Measurements from ENCODE around the gene CHD9NB. TPM values are rescaled to one million over a fixed set of nuclear protein-coding genes. Genes with fewer than 3 reads are reported as not detected.

CHD9NB gene
- total RNA-seq, 1 donor from 2014 or later = 2.0 TPM

DNA sequence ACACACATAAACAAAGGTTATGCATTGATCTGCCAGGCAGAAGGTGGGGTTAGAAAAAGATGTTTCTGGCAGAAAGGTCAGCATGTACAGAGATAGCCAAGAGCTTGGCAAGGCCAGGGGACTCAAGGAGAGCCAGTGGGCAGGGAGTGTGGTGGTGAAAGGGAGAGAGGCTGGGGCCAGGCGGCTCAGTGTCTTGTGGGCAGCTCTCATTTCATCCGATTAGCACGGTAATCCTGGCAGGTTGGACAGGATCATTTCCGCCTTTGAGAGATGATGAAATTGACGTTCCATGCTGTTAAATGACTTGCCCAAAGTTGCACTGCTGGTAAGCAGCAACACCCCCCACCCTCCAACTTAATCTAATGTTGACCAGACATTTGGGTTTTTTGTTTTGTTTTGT is 5.7 kb upstream of the CHD9NB start:
- no peaks in the 10 kb centered on the region for H3K36me3 Mint-ChIP-seq (ENCODE audit: low read depth, unreplicated experiment)
- no peak for DNase-seq (ENCODE audit: low spot score)
- no peak for TF ChIP-seq CTCF (IDR thresholded peaks at IDR 0.05; ENCODE audit: unreplicated experiment)
- H3K27ac Mint-ChIP-seq (ENCODE audit: unreplicated experiment) = peak overlapping the region; percentile 36
- H3K9me3 Mint-ChIP-seq (ENCODE audit: unreplicated experiment) = no peaks in the 10 kb centered on the region
- H3K4me1 Mint-ChIP-seq (ENCODE audit: unreplicated experiment) = peaks cover 22% of the 10 kb centered on the region
- H3K27me3 Mint-ChIP-seq (ENCODE audit: unreplicated experiment) = peaks cover 3% of the 10 kb centered on the region
- H3K4me3 Mint-ChIP-seq (ENCODE audit: unreplicated experiment) = no peak overlapping the region

GRCh38 chr16:53057658-53058057 is 5.0 kb upstream of the CHD9NB start:
- no peaks in the 10 kb centered on the region for H3K36me3 Mint-ChIP-seq (ENCODE audit: low read depth, unreplicated experiment)
- peaks cover 3% of the 10 kb centered on the region for H3K27me3 Mint-ChIP-seq (ENCODE audit: unreplicated experiment)
- no peak overlapping the region for H3K27ac Mint-ChIP-seq (ENCODE audit: unreplicated experiment)
- H3K4me3 Mint-ChIP-seq (ENCODE audit: unreplicated experiment) = peak overlapping the region; percentile 13
- DNase-seq (ENCODE audit: low spot score) = no peak
- H3K4me1 Mint-ChIP-seq (ENCODE audit: unreplicated experiment) = peaks cover 26% of the 10 kb centered on the region
- TF ChIP-seq CTCF (IDR thresholded peaks at IDR 0.05; ENCODE audit: unreplicated experiment) = no peak
- no peaks in the 10 kb centered on the region for H3K9me3 Mint-ChIP-seq (ENCODE audit: unreplicated experiment)

DNA sequence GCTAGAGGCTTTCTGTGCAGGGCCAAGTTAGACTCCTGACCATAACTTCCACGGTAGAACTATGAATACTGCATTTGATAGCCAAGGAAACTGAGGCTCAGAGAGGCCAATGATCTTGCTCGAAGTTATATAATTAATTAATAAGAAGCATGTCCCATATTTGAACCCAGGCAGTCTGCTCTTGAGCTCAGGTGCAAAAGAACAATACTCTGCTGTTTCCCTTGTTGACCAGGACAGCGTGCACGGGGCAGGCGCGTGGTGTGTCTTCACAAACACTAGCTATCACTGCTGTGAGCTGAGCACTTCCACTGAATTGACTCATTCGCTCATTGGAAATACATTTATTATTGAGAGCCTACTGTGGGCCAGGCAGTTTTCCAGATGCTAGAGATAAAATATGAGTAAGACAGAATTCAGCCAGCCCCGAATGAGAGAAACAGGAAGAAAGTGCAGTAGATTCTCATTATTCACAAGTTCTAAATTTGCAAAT is 3.7 kb upstream of the CHD9NB start:
- Mint-ChIP-seq H3K9me3 (ENCODE audit: unreplicated experiment) (no peaks in the 10 kb centered on the region), H3K4me3 (ENCODE audit: unreplicated experiment) (peak overlapping the region; percentile 47), H3K27me3 (ENCODE audit: unreplicated experiment) (peaks cover 1% of the 10 kb centered on the region), H3K27ac (ENCODE audit: unreplicated experiment) (no peak overlapping the region), H3K4me1 (ENCODE audit: unreplicated experiment) (peaks cover 26% of the 10 kb centered on the region), H3K36me3 (ENCODE audit: low read depth, unreplicated experiment) (no peaks in the 10 kb centered on the region)
- no peak for TF ChIP-seq CTCF (IDR thresholded peaks at IDR 0.05; ENCODE audit: unreplicated experiment)
- no peak for DNase-seq (ENCODE audit: low spot score)

- no peaks in the 10 kb centered on the region for H3K36me3 Mint-ChIP-seq (ENCODE audit: low read depth, unreplicated experiment)
- H3K9me3 Mint-ChIP-seq (ENCODE audit: unreplicated experiment) = no peaks in the 10 kb centered on the region
- peak; percentile 37 for DNase-seq (ENCODE audit: low spot score)
- H3K4me3 Mint-ChIP-seq (ENCODE audit: unreplicated experiment) = peak overlapping the region; percentile 92
- H3K4me1 Mint-ChIP-seq (ENCODE audit: unreplicated experiment) = peaks cover 26% of the 10 kb centered on the region
- peak overlapping the region; percentile 90 for H3K27ac Mint-ChIP-seq (ENCODE audit: unreplicated experiment)
- no peak for TF ChIP-seq CTCF (IDR thresholded peaks at IDR 0.05; ENCODE audit: unreplicated experiment)
- peaks cover 1% of the 10 kb centered on the region for H3K27me3 Mint-ChIP-seq (ENCODE audit: unreplicated experiment)
These were observed 3.1 kb upstream of the CHD9NB start for GRCh38 chr16:53055541-53056391.
